Mammary epithelial cell (primary cell): ENCODE data around the gene SUPT20H.

ENCODE experiments used
- EZH2 ChIP-seq: IDR thresholded peaks from 2 replicates; pipeline ENCODE4 v1.6.1; 2012; ENCODE audit warnings: low read length, inconsistent platforms, borderline replicate concordance
- TF ChIP-seq, protein P1 (sequence below), 2 donors: IDR thresholded peaks in 1 of 2; conservative IDR thresholded peaks in 1 of 2; 2 replicates each; pipeline ENCODE4 v1.5.1; 2011 to 2012; ENCODE audit warnings: inconsistent platforms in 2 of 2, low read length in 2 of 2, mild to moderate bottlenecking in 2 of 2, control low read depth in 1 of 2, low read depth in 1 of 2; ENCODE audit not compliant: insufficient read depth in 1 of 2; ENCODE audit errors: extremely low read depth in 1 of 2

DNA sequence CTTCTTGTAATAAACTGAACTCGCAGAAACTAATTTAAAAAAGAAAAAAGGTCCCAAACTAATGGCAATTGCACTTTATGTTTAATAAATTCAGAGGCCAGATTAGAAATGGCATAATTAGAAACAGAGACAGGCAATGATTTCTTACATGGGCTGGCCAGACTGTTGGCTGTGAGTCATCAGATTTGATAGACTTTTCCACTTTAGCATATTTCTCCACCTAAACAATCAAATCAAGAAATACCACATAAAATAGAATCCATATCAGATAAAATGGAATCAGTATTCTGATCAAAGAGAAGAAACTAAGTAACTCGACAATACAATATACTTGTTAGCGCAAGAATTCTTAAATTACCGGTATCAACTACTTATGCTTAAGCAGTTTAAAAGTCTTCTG, 29.9 kb downstream of the SUPT20H start:
- TF ChIP-seq, protein P1, sequence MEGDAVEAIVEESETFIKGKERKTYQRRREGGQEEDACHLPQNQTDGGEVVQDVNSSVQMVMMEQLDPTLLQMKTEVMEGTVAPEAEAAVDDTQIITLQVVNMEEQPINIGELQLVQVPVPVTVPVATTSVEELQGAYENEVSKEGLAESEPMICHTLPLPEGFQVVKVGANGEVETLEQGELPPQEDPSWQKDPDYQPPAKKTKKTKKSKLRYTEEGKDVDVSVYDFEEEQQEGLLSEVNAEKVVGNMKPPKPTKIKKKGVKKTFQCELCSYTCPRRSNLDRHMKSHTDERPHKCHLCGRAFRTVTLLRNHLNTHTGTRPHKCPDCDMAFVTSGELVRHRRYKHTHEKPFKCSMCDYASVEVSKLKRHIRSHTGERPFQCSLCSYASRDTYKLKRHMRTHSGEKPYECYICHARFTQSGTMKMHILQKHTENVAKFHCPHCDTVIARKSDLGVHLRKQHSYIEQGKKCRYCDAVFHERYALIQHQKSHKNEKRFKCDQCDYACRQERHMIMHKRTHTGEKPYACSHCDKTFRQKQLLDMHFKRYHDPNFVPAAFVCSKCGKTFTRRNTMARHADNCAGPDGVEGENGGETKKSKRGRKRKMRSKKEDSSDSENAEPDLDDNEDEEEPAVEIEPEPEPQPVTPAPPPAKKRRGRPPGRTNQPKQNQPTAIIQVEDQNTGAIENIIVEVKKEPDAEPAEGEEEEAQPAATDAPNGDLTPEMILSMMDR (conservative IDR thresholded peaks at IDR 0.05 in 1 of 2, IDR thresholded peaks at IDR 0.05 in 1 of 2; ENCODE audit: extremely low read depth in 1 of 2, insufficient read depth in 1 of 2, low read depth in 1 of 2, low read length in 2 of 2): no peak
- TF ChIP-seq EZH2: no peak
